ENCODE measurements around the gene ACBD4. TPM values are rescaled to one million over a fixed set of nuclear protein-coding genes. Genes with fewer than 3 reads are reported as not detected.

The ACBD4 gene, protein sequence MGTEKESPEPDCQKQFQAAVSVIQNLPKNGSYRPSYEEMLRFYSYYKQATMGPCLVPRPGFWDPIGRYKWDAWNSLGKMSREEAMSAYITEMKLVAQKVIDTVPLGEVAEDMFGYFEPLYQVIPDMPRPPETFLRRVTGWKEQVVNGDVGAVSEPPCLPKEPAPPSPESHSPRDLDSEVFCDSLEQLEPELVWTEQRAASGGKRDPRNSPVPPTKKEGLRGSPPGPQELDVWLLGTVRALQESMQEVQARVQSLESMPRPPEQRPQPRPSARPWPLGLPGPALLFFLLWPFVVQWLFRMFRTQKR
- total RNA-seq = 3.4 and 4.1 TPM in 2 replicates

GRCh38 chr17:45135192-45135977 lies at the start of gene ACBD4:
TSS of gene ACBD4 (plus strand) at chr17:45135687. CDS start at chr17:45136145, 458 bp downstream.
- DNase-seq (ENCODE audit: low read depth in 2 of 2) = peak; percentile 95 to 98

GRCh38 chr17:45086391-45086790 lies 49.1 kb upstream of the ACBD4 start:
- no peak for DNase-seq (ENCODE audit: low read depth in 2 of 2)

DNA sequence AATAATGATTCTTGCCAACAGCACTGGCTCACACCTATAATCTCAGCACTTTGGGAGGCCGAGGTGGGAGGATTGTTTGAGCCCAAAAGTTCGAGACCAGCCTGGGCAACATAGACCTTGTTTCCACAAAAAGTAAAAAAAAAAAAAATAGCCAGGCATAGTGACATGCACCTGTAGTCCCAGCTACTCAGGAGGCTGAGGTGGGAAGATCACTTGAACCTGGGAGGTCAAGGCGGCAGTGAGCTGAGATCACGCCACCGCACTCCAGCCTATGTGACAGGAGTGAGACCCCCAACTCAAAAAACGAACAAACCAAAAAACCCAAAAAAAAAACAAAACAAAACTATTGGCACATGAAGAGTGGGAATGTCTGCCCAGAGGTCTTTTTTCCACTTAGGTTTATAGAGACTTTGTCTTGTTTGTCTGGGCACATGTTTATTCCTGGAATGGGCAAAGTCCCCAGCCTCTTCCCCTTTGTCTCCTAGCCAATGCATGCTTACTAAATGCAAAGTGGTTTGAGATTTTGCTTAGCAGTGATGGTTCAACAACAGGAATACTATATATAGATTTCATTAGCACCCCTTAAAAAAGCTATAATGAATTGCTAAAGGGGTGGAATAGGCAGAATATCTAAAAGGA lies 48.5 kb upstream of the ACBD4 start:
- no peak for DNase-seq (ENCODE audit: low read depth in 2 of 2)

DNA sequence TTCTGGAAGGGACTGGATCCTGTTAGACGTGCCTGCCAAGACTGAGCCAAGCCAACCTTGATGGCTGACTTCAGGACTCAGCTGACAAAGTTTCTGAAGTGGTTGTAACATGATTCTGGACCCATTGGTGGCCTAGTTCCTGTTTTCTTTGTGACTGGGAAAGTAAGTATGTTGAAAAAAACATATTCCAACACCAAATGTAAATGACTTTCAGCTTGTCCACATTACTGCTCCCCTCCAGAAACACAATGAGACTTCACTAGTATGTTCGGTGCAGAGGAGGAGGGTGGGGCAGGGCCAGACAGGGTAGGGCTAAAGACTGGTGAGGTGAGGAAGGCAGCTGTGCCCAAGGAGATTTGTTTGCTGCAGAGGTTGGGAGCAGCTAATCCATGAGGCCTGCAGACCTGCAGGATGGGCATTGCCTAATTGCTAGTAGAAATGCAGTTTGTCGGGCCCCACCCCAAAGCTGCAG lies 47.9 kb upstream of the ACBD4 start:
- no peak for DNase-seq (ENCODE audit: low read depth in 2 of 2)

DNA sequence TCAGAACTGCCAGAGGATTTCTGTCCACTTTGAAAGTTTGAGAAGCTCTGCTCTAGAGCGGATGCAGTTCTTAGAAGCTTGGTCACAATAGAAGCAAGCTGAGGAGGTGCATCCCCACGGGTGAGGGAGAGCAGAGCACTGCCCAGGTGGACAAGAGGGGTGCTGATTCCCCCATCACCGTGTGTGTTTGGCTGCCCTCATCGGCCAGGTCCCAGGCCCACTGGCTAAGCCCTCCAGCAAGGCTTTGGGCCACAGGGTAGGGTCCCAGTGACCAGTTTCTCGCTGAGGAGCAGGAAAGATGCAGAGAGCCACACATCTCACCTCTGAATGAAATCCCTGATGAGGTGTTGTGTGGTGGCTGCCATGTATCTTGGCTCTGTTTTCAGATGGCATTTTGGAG lies 47.5 kb upstream of the ACBD4 start:
- DNase-seq (ENCODE audit: low read depth in 2 of 2) = no peak

- no peak for DNase-seq (ENCODE audit: low read depth in 2 of 2)
Measured at GRCh38 chr17:45088741-45089140, 46.7 kb upstream of the ACBD4 start.

GRCh38 chr17:45090711-45091110 lies 44.8 kb upstream of the ACBD4 start:
- DNase-seq (ENCODE audit: low read depth in 2 of 2) = no peak

GRCh38 chr17:45091778-45092425 lies 43.6 kb upstream of the ACBD4 start:
- DNase-seq (ENCODE audit: low read depth in 2 of 2) = peak in 1 of 2 donors; percentile 39

DNA sequence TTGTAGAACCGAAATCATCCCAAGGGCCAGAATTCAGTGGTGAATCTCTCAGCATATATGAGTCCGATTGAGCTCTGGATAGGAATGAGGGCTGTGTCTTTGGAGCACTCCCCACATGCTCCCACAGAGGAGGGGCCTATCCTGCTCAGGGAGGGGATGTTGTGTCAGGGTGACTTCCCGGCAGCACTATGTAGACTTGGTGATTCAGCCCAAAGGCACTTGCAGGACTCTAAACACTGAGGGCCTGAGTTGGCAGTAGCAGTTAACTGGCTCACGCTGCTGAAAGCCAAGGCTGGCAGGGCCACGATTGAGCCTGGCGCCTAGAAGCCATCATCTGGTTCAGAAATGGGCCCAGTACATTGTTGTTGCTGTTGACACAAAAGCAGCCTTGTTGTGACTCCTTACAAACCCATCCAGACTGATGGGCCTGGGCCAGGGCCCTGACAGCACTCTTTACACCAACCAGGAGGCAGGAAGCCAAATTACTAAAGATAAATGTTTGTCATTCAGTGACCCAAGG lies 42.5 kb upstream of the ACBD4 start:
- peak; percentile 81 to 97 for DNase-seq (ENCODE audit: low read depth in 2 of 2)

DNA sequence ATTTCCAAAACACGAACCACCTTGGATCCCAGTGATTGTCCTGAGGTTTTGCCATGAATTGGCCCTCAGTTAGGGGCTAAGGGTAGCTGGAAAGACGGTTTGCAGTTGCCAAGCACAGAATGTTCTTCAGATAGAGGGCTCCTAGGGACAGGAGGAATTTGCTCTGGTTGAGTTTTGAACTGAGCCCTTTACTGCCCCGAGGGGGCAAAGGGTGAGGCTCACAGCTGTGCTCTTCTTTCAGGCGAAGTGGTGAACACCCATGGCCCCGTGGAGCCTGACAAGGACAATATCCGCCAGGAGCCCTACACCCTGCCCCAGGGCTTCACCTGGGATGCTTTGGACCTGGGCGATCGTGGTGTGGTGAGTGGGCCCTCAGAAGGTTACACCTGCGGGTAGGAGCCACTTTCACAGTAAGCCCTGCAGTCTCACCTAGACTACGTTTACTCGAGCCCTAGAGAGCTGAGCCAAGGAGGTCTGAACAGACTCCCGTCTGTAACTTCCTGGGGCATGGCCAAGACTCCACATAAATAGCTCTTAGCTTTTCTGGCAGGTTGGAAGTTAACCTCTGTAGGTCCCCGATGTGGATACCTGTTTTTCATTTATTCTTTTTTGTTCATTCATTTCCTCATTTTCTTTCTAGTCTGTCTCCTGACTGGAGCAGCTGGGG lies 41.9 kb upstream of the ACBD4 start:
- no peak for DNase-seq (ENCODE audit: low read depth in 2 of 2)

DNA sequence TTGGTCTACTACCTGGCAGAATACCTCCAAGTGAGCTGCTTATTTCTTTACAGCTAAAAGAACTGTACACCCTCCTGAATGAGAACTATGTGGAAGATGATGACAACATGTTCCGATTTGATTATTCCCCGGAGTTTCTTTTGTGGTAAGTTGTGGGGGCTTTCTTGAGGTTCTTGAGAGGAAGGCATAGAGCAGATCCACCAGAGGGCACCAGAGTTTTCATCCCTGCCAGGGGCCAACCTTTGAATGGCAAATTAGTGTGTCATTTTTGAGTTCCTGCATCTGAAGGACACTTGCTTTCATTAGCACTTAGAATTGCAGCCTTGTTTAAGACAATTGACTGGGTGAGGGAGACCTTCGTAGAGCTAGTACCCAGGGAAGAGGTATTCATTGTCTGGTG lies 39.3 kb upstream of the ACBD4 start:
- DNase-seq (ENCODE audit: low read depth in 2 of 2) = peak in 1 of 2 donors; percentile 50

- no peak for DNase-seq (ENCODE audit: low read depth in 2 of 2)
Measured at GRCh38 chr17:45096926-45097325, 38.6 kb upstream of the ACBD4 start.

DNA sequence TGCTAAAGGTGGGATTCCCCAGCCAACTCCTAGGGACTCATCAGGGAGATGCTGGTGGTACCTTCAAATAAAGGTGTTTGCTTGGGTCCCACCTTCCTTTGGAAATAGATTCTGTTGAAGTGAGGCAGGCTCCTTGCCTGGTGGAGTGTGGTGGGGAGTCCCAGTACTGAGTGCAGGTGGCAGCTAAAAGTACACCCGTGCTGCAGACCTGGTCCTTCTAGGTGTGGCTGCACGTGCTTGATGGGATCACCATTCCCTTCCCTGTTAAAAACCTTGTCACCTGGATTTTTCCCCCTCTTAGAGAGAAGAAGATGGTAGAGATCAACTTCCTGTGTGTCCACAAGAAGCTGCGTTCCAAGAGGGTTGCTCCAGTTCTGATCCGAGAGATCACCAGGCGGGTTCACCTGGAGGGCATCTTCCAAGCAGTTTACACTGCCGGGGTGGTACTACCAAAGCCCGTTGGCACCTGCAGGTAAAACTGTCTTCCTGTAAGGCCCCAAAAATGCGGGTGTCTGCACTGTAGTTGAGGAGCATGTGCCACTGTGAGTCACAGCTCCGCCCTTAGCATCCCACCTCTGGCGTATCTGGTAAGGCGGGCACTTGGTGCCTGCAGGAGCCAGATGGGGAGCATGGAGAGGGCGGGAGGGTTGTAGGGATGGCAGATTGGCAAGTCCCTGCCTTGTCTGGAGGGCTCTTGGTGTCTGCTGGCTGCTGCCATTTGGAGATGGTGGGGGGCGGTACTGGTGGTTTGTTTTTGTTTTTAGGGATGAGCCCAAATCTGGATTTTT lies 37.2 kb upstream of the ACBD4 start:
- DNase-seq (ENCODE audit: low read depth in 2 of 2) = no peak

DNA sequence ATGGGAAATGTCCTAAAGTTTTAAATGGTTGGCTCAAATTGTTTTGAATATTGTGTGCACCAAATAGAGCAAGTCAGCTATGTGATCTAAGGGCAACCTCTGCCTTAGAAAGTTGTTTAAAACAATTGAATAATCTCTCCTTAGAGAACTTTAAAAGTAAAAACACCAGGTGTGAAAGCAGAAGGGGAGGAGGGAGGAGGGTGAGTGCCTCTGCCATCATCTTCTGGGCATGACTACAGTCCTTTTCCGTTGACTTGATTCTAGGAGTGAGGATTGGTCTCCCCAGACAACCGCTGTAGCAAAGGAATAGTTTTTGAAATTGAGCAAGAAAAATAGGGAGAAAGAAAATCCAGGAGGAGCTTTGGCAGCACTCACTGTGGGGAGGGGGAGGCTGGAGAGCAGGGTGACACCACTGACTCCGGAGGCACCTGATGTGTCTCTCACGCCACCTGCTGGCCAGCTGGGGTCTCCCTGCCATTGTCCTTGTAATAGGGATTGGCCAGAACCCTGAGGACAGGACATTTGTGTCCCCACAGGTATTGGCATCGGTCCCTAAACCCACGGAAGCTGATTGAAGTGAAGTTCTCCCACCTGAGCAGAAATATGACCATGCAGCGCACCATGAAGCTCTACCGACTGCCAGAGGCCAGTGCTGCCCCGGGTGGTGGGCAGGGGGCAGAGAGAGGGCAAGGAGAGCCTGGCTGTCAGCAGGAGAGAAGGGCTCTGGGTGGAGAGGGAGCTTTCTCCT lies 36.4 kb upstream of the ACBD4 start:
- DNase-seq (ENCODE audit: low read depth in 2 of 2) = peak; percentile 70 to 82

DNA sequence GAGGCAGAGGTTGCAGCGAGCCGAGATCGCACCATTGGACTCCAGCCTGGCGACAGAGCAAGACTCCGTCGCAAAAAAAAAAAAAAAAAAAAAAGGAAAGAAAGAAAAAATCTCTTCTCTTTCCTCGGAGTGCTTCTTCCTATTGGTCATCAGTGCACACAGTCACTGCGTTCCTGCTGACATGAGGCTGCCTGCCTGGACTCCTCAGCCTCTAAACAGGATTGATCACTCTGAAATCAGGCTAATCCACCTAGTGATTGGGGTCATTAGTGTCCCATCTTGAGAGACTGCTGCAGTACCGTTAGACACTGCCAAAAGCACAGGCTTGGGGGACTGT lies 34.0 kb upstream of the ACBD4 start:
- DNase-seq (ENCODE audit: low read depth in 2 of 2) = no peak

DNA sequence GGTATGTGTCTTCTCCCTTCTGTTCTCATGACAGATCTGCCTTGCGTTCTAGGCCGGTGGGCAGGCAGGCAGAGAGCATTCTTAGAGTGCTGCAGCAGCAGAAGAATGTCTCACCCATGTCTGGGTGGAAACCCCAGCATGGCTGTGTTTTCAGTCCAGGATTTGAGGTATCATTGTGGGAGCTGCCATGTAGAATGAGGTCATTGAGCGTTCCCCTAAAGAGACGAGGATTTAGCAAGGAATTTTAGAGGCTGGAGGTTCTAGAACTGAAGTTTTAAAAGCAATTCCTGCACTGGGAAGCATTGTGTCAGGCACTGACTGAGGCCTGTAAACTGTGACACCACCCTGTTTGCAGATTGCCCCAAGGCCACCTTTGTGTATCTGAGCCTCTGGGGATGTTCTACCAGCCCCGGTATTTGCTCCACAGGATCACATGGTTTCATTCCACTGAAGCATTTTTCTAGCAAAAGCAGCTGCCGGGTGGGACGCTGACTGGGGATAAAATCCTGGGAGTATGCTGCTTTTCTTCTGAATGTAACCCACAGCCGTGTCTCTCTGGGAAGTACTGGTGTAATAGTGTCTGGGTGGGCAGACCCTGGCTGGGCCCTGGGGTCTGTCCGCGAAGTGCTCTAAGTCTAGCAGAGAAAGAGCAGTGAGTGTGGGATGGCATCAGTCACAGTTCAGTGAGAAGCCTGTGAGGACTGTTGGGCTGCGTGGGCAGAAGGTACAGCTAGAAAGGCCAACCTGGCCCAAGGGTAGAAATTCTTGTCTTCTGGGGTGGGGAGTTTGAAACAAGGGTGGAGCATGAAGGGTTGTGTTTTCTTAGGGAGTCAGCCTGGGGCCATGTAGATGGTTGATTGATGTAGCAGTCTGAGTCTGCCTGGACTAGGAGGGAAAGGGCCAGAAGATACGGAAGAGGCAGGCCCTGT lies 33.3 kb upstream of the ACBD4 start:
- no peak for DNase-seq (ENCODE audit: low read depth in 2 of 2)

DNA sequence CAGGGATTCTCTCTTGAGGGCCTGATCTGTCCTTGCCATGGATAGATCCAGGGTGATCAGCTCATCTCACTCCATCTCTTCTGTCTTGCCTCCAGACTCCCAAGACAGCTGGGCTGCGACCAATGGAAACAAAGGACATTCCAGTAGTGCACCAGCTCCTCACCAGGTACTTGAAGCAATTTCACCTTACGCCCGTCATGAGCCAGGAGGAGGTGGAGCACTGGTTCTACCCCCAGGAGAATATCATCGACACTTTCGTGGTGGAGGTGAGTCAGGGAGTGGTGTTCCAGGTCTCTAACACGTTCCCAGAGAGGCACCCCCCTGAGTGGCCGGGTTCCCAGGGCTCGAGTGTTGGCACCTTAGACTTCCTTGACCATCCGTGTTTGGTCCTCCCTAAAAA lies 32.6 kb upstream of the ACBD4 start:
- DNase-seq (ENCODE audit: low read depth in 2 of 2) = no peak

- DNase-seq (ENCODE audit: low read depth in 2 of 2) = no peak
Measured at GRCh38 chr17:45103269-45103795, 32.2 kb upstream of the ACBD4 start.
